CD4-positive, alpha-beta T cell treated with Interleukin-10 for 1 hour (primary cell): ENCODE results near the gene BCKDHB.
"Not testable (repeated sequence)": the region's sequence is repeated elsewhere in the genome, so short reads cannot be mapped to it uniquely, and the experiment has no call there.

Experiments used
- DNase-seq: peaks from one replicate; pipeline ENCODE4 v3.0.0-alpha.2; 2020

BCKDHB gene

GRCh38 chr6:80106418-80107235, at the start of gene BCKDHB:
TSS of gene BCKDHB (plus strand) at chr6:80106671. CDS start at chr6:80106694, 23 bp downstream.
- peak; percentile 99 for DNase-seq

DNA sequence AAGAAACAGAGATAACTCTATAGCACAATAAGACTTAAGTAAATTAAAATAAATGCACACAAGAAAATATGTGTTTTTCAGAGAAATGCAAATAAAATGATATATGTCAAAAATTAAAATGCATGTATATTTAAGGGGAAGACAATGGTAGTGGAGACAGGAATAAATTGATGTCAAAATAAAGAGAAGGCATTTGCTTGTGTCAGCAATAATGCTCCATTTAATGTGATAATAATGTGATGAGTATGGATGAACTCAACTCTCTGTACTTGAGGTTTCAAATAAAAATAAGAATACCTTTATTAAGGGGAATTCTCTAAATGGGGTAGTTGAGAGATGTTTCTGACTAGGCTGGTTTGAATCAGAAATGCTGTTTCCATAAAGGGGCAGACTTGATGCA, 45.7 kb upstream of the BCKDHB start:
- no peak for DNase-seq

DNA sequence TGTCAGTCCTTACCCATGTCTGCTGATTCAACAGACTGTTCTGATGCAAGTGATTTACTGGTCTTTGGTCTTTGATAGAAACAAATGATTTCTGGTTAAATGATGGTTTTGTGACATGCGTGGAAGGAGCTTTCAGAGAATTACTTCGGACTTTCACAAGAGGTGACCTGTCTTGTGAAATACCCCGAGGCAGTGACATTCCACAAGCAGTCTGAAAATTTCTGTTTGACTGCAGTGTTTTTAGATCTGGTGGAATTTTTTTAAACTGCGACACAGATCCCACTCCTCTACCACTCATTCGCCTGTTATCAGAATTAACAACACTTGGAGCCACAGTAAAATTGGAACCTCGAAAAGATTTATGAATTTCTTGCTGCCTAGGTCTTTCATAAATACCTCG, 38.3 kb upstream of the BCKDHB start:
- not testable (repeated sequence) for DNase-seq

DNA sequence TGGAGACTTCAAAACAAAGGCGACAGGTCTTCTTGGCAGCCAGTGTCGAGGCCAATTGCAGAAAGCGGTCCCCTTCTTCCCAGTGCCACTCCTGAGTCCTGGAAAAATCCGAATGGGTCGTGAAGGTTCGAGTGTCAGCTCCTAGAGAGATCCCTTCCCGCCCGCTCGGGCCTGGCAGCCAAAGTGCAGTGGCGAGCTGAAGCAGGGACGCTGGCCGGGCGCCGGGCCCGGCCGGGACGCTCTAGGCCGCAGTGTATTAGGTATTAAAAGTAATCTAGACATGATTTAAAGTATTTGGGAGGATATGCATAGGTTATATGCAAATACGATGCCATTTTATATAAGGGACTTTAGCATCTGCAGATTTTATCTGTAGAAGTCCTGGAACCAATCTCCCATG, 36.0 kb upstream of the BCKDHB start:
- not testable (repeated sequence) for DNase-seq

GRCh38 chr6:80077067-80077466, 29.4 kb upstream of the BCKDHB start:
- DNase-seq = no peak

DNA sequence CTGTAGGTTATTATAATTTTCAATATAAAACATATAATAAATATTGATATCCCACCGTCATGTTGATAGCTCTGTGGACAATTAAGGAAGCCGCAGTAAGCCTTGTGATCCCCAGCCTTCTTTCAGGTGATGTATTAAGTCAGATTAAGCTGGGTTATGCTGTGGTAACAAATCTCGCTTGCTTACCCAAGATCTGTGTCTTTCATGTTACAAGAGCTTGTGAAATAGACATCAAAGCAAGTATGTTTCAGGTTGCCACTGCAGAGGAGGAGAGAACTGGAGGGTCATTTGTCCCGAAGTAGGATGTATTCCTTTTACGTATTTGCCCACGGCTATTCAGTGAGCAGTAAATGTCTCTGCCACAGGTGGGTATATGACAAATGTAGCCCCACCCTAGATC, 17.8 kb upstream of the BCKDHB start:
- DNase-seq = no peak

- no peak for DNase-seq
These were observed 15.0 kb upstream of the BCKDHB start for GRCh38 chr6:80091506-80091905.

DNA sequence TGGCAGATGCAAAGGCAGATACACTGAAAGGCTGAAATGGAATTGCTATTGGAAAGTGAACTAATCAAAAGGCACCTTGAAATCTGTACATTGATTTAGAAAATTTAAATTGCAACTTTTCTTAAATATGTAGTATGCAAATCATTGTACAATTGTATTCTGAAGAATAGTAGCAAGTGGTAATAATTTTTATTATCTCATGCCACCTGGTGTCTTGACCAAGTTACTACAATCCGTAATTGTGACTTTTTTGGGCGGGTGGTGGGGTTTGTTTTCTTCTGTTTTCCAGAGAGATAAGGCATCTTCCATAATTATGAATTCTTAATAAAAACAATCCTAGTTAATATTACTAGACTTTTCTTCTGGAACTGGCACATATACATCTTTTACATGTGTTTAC, 12.5 kb upstream of the BCKDHB start:
- DNase-seq = peak; percentile 56

GRCh38 chr6:80095600-80095999, 10.9 kb upstream of the BCKDHB start:
- no peak for DNase-seq

DNA sequence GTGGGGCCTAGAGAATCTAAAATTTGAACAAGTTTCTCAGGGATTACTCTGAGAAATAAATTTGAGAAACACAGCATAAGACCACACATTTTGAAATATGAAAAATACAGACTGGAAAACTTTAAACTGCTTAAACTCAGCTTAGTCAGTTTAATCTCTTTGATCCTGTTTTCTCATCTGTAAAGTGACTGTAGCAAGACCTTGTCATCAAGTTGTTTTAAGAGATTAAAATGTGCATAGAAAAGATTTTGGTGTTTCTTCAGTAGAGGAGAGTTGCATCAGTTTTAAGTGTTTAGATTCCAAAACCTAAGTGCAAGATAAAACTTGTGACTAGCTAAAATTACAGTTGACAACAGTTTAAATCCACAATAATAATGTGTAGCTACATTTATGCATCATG, 8.1 kb upstream of the BCKDHB start:
- no peak for DNase-seq

GRCh38 chr6:80104520-80104919, 2.0 kb upstream of the BCKDHB start:
- no peak for DNase-seq

DNA sequence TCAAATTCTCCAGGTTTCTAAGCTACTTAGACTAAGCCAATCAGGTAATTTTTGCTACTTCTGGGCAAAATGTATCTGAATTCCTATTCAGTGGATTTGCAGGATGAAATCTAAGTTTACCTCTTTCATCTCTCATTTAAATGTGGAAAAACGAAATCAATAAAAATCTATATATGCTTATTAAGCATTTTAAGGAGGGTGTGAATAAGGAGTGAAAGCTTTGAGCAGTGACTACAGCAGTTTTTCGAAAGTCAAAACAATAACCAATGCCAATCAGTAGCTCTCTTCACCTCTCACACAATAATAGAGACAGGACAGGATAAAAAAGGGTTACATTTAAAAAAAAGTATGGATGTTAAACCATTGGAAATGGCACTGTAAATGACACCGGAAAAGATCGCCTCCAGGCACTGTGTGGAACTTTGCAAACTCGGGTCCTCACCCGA, 476 bp upstream of the BCKDHB start:
- no peak for DNase-seq

GRCh38 chr6:80122576-80122975, 16.1 kb downstream of the BCKDHB start:
- not testable (repeated sequence) for DNase-seq

- no peak for DNase-seq
These were observed 20.3 kb downstream of the BCKDHB start for GRCh38 chr6:80126657-80127345.

GRCh38 chr6:80129485-80129884, 23.0 kb downstream of the BCKDHB start:
- no peak for DNase-seq

GRCh38 chr6:80133020-80133419, 26.5 kb downstream of the BCKDHB start:
- DNase-seq = peak; percentile 23

GRCh38 chr6:80134065-80134464, 27.6 kb downstream of the BCKDHB start:
- no peak for DNase-seq

GRCh38 chr6:80142586-80142985, 36.1 kb downstream of the BCKDHB start:
- no peak for DNase-seq

DNA sequence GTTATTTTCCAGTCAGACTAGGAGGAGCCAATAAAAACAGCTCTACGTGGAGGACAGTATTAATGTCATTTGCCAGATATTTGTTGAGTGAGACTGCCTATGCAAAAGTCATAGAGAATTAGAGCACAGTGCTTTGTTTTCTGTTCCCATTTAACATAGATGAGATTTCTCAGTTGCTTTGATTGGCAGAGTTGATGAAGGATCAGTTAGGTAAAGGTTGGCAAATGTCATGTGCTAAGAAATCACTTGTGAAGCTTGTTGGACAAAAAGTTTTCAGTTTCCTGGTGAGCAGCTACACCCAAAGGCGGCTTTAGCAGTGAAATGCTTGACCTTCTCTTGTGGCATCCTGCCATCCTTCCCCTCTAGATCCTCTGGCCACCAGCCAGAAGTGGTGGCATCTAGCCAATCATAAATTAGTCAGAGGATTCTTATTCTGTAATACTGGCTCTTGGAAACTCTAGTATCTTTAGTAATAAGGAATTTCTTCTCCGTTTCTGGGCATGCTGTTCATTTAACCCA, 37.0 kb downstream of the BCKDHB start:
- no peak for DNase-seq

- DNase-seq = no peak
These were observed 38.4 kb downstream of the BCKDHB start for GRCh38 chr6:80144753-80145315.

DNA sequence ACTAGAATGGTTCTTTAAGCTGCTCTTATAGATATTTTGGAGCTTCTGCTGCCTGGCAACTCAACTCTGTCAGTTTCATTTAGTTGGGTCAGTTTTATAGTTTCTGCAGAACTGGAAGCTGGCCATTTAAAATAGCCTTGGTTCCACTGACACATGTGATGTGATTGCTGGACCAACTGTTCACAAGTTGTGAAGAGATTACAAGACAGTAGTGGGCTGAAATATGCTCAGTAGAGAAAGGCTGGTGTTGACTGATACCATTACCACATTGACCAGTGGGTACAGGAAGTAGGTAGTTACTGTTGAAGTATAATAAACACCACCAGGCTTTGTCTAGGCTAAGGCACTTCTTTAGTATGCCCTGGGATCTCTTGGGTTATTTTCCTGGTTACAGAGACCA, 39.0 kb downstream of the BCKDHB start:
- no peak for DNase-seq

- DNase-seq = no peak
These were observed 39.5 kb downstream of the BCKDHB start for GRCh38 chr6:80145921-80146320.

DNA sequence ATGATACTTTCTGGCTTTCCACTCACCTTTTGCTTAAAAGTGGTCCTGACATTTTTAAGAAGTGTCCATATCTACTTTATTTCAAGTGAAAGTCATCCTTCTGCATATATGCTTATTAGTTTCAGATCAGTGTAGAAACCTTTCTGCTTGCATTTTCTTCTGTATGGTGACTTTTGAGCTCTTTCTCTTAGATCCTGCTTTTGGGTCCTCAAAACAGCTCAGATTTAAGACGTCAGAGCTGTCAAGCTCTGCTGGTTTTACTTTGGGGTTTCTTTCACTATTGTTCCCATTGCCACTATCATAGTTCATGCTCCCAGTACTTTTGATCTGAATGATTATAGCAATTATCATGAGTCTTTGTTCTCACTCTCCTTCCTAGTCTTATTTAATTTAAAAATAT, 41.7 kb downstream of the BCKDHB start:
- no peak for DNase-seq

GRCh38 chr6:80151635-80152034, 45.2 kb downstream of the BCKDHB start:
- DNase-seq = no peak
